ENCODE data around the gene ENAH. TPM values are rescaled to one million over a fixed set of nuclear protein-coding genes. Genes with fewer than 3 reads are reported as not detected.

Gene ENAH
- total and polyA plus RNA-seq, 2 experiments from 2014 or later, result 46.4 to 124 TPM

- Histone ChIP-seq H3K4me3 (no peak overlapping the region), H3K36me3 (no peaks in the 10 kb centered on the region), H3K4me1 (ENCODE audit: low read depth) (peaks cover 26% of the 10 kb centered on the region), H3K27me3 (no peaks in the 10 kb centered on the region), H3K27ac (no peak overlapping the region), H3K9me3 (ENCODE audit: low read depth) (no peaks in the 10 kb centered on the region)
- peak in 1 of 2 donors; percentile 93 for DNase-seq (ENCODE audit: low read depth in 1 of 2, low spot score in 1 of 2)
- no peak for TF ChIP-seq CTCF (IDR thresholded peaks at IDR 0.05; ENCODE audit: low read depth, low read length)
These were observed 39.1 kb upstream of the ENAH start for GRCh38 chr1:225691861-225692516.

GRCh38 chr1:225691377-225691776 is 38.5 kb upstream of the ENAH start:
- Histone ChIP-seq H3K4me3 (no peak overlapping the region), H3K27ac (no peak overlapping the region), H3K4me1 (ENCODE audit: low read depth) (peaks cover 26% of the 10 kb centered on the region), H3K27me3 (no peaks in the 10 kb centered on the region), H3K9me3 (ENCODE audit: low read depth) (no peaks in the 10 kb centered on the region), H3K36me3 (no peaks in the 10 kb centered on the region)
- no peak for TF ChIP-seq CTCF (IDR thresholded peaks at IDR 0.05; ENCODE audit: low read depth, low read length)
- DNase-seq (ENCODE audit: low read depth in 1 of 2, low spot score in 1 of 2), result no peak

- DNase-seq (ENCODE audit: low read depth in 1 of 2, low spot score in 1 of 2), result no peak
These were observed 37.0 kb upstream of the ENAH start for GRCh38 chr1:225689882-225690459.

GRCh38 chr1:225688345-225688744 is 35.4 kb upstream of the ENAH start:
- Histone ChIP-seq H3K27me3 (no peaks in the 10 kb centered on the region), H3K4me1 (ENCODE audit: low read depth) (peaks cover 11% of the 10 kb centered on the region), H3K27ac (no peak overlapping the region), H3K36me3 (no peaks in the 10 kb centered on the region), H3K4me3 (no peak overlapping the region), H3K9me3 (ENCODE audit: low read depth) (no peaks in the 10 kb centered on the region)
- TF ChIP-seq CTCF (IDR thresholded peaks at IDR 0.05; ENCODE audit: low read depth, low read length), result no peak
- DNase-seq (ENCODE audit: low read depth in 1 of 2, low spot score in 1 of 2), result no peak

More at GRCh38 chr1:225689882-225690459, 37.0 kb upstream of the ENAH start:
- TF ChIP-seq CTCF (IDR thresholded peaks at IDR 0.05; ENCODE audit: low read depth, low read length), result no peak
- H3K36me3 ChIP-seq, result no peaks in the 10 kb centered on the region
- no peak overlapping the region for H3K27ac ChIP-seq
- no peak overlapping the region for H3K4me3 ChIP-seq
- no peaks in the 10 kb centered on the region for H3K27me3 ChIP-seq
- H3K9me3 ChIP-seq (ENCODE audit: low read depth), result no peaks in the 10 kb centered on the region
- peaks cover 23% of the 10 kb centered on the region for H3K4me1 ChIP-seq (ENCODE audit: low read depth)

GRCh38 chr1:225685476-225686176 is 32.7 kb upstream of the ENAH start:
- TF ChIP-seq CTCF (IDR thresholded peaks at IDR 0.05; ENCODE audit: low read depth, low read length), result no peak
- no peaks in the 10 kb centered on the region for H3K27me3 ChIP-seq
- no peaks in the 10 kb centered on the region for H3K4me1 ChIP-seq (ENCODE audit: low read depth)
- DNase-seq (ENCODE audit: low read depth in 1 of 2, low spot score in 1 of 2), result no peak
- H3K27ac ChIP-seq, result no peak overlapping the region
- no peak overlapping the region for H3K4me3 ChIP-seq
- H3K36me3 ChIP-seq, result no peaks in the 10 kb centered on the region
- no peaks in the 10 kb centered on the region for H3K9me3 ChIP-seq (ENCODE audit: low read depth)
